Adipocyte (in vitro differentiated cells): ENCODE results near the gene HDLBP.
A peak's percentile ranks its signal among the peaks of the same experiment; 100 is the strongest.

Source experiments
- DNase-seq: peaks from one replicate; pipeline ENCODE4 v3.0.0-alpha.2; 2015; ENCODE audit warnings: low read depth
- H3K27me3 ChIP-seq: replicated peaks from 2 replicates; pipeline ENCODE4 v1.7.0; 2013; ENCODE audit warnings: mild to moderate bottlenecking, low read length, moderate library complexity; ENCODE audit not compliant: control insufficient read depth, insufficient read depth
- H3K36me3 ChIP-seq: 2 replicates; pipeline ENCODE4 v1.7.0; 2013; ENCODE audit warnings: low read length, mild to moderate bottlenecking, moderate library complexity; ENCODE audit not compliant: control insufficient read depth, insufficient read depth, severe bottlenecking
- H3K4me1 ChIP-seq: 2 replicates; pipeline ENCODE4 v1.7.0; 2013; ENCODE audit warnings: mild to moderate bottlenecking, low read length, moderate library complexity; ENCODE audit not compliant: control insufficient read depth, insufficient read depth
- H3K4me3 ChIP-seq: 2 replicates; pipeline ENCODE4 v1.7.0; 2013; ENCODE audit warnings: mild to moderate bottlenecking, low read length, moderate library complexity
- H3K9ac ChIP-seq: 2 replicates; pipeline ENCODE4 v1.7.0; 2013; ENCODE audit warnings: mild to moderate bottlenecking, low read length, moderate library complexity
- H3K9me3 ChIP-seq: 2 replicates; pipeline ENCODE4 v1.7.0; 2013; ENCODE audit warnings: mild to moderate bottlenecking, low read length, moderate library complexity; ENCODE audit not compliant: control insufficient read depth

HDLBP gene

DNA sequence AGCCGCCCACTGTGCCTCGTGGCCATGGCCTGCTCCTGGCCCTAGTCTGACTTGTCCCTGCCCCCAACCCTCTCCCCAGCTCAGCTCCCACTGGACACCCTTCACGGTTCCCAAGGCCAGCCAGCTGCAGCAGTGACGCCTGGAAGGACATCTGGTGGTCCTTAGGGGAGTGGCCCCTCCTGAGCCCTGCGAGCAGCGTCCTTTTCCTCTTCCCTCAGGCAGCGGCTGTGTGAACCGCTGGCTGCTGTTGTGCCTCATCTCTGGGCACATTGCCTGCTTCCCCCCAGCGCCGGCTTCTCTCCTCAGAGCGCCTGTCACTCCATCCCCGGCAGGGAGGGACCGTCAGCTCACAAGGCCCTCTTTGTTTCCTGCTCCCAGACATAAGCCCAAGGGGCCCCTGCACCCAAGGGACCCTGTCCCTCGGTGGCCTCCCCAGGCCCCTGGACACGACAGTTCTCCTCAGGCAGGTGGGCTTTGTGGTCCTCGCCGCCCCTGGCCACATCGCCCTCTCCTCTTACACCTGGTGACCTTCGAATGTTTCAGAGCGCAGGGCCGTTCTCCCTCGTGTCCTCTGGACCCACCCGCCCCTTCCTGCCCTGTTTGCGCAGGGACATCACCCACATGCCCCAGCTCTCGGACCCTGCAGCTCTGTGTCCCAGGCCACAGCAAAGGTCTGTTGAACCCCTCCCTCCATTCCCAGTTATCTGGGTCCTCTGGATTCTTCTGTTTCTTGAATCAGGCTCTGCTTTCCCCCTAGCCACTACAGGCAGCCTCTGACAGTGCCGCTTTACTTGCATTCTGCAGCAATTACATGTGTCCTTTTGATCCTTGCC is 91.2 kb downstream of the HDLBP start:
- Histone ChIP-seq H3K9me3 (no peaks in the 10 kb centered on the region), H3K36me3 (peaks cover 41% of the 10 kb centered on the region), H3K4me3 (no peak overlapping the region), H3K9ac (no peak overlapping the region), H3K4me1 (peaks cover 9% of the 10 kb centered on the region), H3K27me3 (no peaks in the 10 kb centered on the region)
- peak; percentile 45 for DNase-seq

DNA sequence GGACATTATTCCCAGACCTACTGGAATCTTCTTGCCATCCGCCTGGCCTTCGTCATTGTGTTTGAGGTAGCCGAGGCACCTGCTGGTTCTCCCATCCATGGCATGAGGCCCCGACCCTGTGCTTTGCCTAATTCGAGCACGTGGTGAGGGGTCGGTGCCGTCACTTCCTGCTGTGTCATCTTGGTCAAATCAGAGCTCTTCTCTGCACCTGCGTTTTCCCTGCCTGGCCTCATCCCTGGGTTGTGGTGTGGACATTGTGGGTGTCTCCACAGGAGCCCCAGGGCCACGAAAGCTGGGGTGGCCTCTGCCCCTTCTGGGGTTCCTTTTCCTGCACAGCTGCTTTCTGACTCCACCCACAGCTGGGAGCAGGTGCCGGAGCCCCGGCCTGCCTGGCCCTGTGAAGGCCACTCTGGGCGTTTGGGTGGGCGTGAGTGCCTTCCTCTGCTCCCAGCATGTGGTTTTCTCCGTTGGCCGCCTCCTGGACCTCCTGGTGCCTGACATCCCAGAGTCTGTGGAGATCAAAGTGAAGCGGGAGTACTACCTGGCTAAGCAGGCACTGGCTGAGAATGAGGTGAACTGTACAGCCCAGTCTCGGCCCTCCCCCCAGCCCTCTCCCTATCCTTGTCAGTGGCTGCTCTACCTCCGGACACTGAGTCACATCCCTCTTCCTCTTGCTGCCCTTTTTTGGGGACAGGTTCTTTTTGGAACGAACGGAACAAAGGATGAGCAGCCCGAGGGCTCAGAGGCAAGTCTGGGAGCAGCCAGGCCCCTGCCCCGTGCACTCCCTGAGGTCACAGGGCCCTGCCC is 92.1 kb downstream of the HDLBP start:
- Histone ChIP-seq H3K4me1 (peaks cover 15% of the 10 kb centered on the region), H3K9me3 (no peaks in the 10 kb centered on the region), H3K27me3 (no peaks in the 10 kb centered on the region), H3K9ac (no peak overlapping the region), H3K4me3 (no peak overlapping the region), H3K36me3 (peaks cover 33% of the 10 kb centered on the region)
- DNase-seq: peak; percentile 7

DNA sequence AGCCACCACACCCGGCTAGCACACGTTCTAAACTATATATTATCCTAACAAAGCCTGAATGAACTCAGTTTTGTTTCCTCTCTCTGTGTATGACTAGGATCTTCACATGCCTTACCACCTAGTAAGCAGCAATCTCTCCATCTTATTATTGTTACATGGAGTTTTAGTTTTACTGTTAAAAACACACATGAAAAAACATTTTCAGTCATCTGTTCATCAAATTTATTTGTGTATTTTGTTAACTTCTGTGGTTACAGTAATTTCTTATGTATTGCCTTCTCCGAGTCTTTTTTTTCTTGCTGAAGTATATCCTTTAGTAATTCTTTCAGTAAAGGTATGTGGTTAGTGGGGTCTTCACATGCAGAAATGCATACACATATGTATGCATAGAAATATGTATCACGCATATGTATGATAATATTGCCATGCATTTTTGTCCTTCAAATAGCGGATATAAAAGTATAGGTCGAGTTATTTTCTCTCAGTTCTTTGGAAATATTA is 95.6 kb downstream of the HDLBP start:
- H3K36me3 ChIP-seq: no peaks in the 10 kb centered on the region
- peaks cover 15% of the 10 kb centered on the region for H3K4me1 ChIP-seq
- H3K9ac ChIP-seq: no peak overlapping the region
- peaks cover 5% of the 10 kb centered on the region for H3K27me3 ChIP-seq
- no peaks in the 10 kb centered on the region for H3K9me3 ChIP-seq
- H3K4me3 ChIP-seq: no peak overlapping the region
- no peak for DNase-seq

DNA sequence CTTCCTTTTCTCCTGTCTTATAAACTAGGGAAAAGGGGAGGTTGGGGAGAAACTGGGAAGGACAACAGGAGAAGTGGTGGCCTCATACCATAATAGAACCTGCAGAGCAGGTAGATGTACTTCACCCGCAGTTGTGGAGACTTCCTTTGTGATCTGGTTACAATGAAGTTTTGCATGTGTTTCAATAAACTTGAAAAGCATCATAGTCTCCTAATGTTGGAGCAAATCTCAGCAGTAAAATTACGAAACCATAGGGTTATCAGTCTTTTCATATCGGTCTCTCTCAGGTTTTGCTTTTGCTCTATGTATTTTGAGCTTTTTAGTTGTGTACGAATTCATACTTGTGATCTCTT is 96.5 kb downstream of the HDLBP start:
- Histone ChIP-seq H3K9ac (peak overlapping the region; percentile 59), H3K4me1 (peaks cover 10% of the 10 kb centered on the region), H3K36me3 (no peaks in the 10 kb centered on the region), H3K9me3 (no peaks in the 10 kb centered on the region), H3K4me3 (peak overlapping the region; percentile 80), H3K27me3 (peaks cover 12% of the 10 kb centered on the region)
- peak; percentile 8 for DNase-seq

DNA sequence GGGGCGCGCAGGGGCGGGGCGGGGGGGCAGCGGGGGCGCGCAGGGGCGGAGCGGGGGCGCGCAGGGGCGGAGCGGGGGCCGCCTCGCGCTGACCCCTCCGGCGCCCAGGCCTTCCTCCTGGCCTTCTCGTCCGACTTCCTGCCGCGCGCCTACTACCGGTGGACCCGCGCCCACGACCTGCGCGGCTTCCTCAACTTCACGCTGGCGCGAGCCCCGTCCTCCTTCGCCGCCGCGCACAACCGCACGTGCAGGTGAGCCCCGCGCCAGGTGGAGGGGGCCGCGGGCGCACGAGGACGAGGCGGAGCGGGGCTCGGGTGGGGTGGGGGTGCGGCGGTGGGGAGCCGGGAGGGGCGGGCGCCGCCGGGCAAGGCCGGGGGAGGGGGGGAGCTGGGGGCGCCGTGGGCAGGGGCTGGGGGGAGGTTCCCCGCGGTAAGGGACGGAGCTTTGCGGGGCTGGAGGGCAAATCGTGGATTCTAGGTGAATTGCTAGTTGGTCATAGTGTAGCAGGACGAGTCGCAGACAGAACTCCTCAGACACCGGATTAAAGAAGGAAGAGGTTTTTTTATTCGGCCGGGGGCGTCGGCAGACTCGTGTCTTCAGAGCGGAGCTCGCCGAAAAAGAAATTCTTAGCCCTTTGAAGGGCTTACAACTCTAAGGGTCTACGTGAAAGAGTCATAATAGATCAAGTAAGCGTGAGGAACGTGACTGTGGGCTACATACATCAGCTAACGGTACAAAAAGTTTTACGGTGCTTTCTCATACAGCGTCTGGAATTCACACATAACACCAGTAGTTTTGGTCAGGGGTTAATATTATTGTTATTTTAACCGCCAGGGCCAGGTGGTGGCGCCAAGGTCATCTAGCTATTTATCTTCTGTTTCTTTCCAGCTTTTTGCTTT is 97.1 kb downstream of the HDLBP start:
- peak overlapping the region; percentile 59 for H3K9ac ChIP-seq
- peaks cover 7% of the 10 kb centered on the region for H3K4me1 ChIP-seq
- peak; percentile 71 for DNase-seq

DNA sequence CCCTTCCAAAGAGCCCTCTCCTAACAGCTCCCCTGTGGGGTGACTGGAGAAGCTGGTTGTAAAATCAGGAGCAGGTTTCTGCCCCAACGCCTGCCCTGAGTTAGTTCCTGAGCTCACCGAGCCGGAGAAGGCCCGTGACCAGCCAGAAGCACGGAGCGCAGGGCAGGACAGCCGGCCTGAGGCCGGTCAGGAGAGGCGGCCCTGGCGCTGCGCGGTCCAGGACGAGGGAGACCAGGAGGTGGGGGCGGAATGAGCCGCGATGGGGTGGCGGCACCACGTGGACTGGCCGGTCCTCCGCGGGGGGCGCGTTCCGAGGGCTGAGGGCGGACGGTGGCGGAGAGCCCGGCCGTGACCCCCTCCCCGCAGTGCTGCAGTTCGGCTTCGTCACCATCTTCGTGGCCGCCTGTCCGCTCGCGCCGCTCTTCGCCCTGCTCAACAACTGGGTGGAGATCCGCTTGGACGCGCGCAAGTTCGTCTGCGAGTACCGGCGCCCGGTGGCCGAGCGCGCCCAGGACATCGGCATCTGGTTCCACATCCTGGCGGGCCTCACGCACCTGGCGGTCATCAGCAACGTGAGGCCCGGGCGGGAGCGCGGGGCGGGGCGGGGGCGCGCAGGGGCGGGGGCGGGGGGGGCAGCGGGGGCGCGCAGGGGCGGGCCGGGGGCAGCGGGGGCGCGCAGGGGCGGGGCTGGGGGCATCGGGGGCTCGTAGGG is 98.0 kb downstream of the HDLBP start:
- peak overlapping the region; percentile 72 for H3K4me3 ChIP-seq
- peaks cover 23% of the 10 kb centered on the region for H3K27me3 ChIP-seq
- H3K9ac ChIP-seq: peak overlapping the region; percentile 42
- DNase-seq: peak; percentile 84
- no peaks in the 10 kb centered on the region for H3K9me3 ChIP-seq
- H3K36me3 ChIP-seq: no peaks in the 10 kb centered on the region
- peaks cover 7% of the 10 kb centered on the region for H3K4me1 ChIP-seq

More for the DNA sequence above, 97.1 kb downstream of the HDLBP start:
- peaks cover 17% of the 10 kb centered on the region for H3K27me3 ChIP-seq
- H3K4me3 ChIP-seq: peak overlapping the region; percentile 80
- no peaks in the 10 kb centered on the region for H3K36me3 ChIP-seq
- H3K9me3 ChIP-seq: no peaks in the 10 kb centered on the region

DNA sequence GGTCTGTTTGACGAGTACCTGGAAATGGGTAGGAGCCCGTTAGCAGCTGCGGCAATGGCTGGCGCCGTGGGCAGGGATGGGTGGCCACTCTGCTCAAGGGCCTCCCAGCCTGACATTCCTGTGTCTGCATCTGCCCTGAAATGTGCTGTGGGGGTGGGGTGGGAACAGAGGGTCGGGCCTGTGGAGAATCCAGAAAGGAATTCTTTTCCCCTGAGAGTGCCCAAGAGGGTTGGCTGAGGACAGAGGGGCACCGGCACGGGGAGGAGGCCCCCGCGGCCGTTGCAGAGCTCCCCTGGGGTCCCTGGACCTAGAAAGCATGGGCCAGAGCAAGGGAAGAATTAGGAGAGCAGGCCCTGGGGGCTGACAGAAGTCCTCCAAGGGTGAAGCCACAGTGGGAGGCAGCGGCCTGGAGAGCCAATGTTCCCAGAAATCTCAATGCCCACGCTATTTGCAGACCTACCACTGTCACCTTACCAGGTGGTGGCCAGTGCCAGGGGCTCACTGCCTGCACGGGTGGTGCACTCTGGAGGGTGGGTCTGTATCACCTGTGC is 99.2 kb downstream of the HDLBP start:
- DNase-seq: peak; percentile 21
- Histone ChIP-seq H3K4me3 (no peak overlapping the region), H3K9ac (no peak overlapping the region), H3K9me3 (no peaks in the 10 kb centered on the region), H3K27me3 (peaks cover 34% of the 10 kb centered on the region), H3K4me1 (peaks cover 7% of the 10 kb centered on the region), H3K36me3 (no peaks in the 10 kb centered on the region)

DNA sequence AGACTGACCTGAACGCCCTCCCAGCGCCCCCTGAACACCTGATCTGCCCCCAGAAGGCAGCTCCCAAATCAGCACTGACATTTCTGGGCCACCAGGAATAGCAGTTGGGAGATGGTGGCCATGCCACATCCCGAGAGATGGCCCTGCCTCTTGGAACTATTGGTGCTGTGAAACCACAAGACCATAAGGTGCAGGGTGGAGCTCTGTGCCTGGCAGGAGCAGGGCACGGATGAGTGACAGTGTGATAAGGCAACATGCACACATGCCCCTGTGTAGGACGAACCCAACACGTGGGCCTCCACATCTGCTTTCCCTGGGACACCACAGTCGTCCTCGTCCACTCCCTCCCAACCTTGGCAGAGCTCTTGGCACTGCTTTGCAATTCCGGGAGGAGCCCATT is 100.1 kb downstream of the HDLBP start:
- H3K4me1 ChIP-seq: peaks cover 7% of the 10 kb centered on the region
- no peak for DNase-seq
- H3K27me3 ChIP-seq: peaks cover 35% of the 10 kb centered on the region
- no peaks in the 10 kb centered on the region for H3K36me3 ChIP-seq
- no peak overlapping the region for H3K4me3 ChIP-seq
- H3K9ac ChIP-seq: no peak overlapping the region
- H3K9me3 ChIP-seq: no peaks in the 10 kb centered on the region

DNA sequence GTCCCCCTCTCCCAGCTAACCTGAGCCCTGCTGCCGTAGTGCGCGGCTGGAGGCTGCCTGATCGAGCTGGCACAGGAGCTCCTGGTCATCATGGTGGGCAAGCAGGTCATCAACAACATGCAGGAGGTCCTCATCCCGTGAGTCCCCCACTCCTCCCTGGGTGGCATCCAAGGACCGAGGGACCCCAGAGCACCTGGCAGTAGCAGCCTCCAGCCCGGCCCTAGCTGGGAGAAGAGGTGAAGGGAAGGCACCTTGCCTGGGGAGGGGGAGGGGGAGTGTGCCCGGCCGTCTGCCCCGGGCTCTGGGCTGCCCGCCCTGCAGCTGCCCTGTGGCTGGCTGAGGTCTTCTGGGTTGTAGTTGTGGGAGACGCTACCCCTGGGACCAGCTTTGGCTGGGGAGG is 100.7 kb downstream of the HDLBP start:
- H3K27me3 ChIP-seq: peaks cover 35% of the 10 kb centered on the region
- H3K36me3 ChIP-seq: no peaks in the 10 kb centered on the region
- H3K9me3 ChIP-seq: no peaks in the 10 kb centered on the region
- H3K9ac ChIP-seq: no peak overlapping the region
- peaks cover 7% of the 10 kb centered on the region for H3K4me1 ChIP-seq
- no peak for DNase-seq
- no peak overlapping the region for H3K4me3 ChIP-seq

DNA sequence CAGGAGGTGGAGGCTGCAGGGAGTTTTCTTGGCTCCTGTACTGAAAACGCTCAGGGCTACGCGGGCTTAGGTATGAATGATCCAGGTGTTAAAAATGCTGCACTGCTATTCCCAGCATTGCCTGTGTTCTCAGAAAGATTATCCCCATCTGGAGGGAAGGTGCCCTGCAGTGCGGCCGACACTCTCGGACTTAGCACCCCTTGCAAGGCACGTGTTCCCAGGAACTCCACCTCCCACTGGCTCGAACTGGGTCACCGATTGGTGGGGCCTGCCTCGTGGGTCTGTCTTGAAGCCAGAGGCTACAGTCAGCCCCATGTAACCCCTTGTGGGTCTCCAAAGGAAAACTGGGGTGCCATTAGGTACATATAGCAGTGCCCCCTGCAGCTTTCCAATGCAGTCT is 101.3 kb downstream of the HDLBP start:
- Histone ChIP-seq H3K4me3 (no peak overlapping the region), H3K27me3 (peaks cover 35% of the 10 kb centered on the region), H3K4me1 (peaks cover 7% of the 10 kb centered on the region), H3K36me3 (no peaks in the 10 kb centered on the region), H3K9ac (no peak overlapping the region), H3K9me3 (no peaks in the 10 kb centered on the region)
- DNase-seq: no peak
